ENCODE results near the gene TMEM11.

Gene TMEM11

GRCh38 chr17:21214015-21214776, at the start of gene TMEM11:
Gene TMEM11 (minus strand): TSS chr17:21214161. CDS start chr17:21214152, 9 bp downstream.
- peak; percentile 93 for DNase-seq

- DNase-seq, result no peak
Measured at GRCh38 chr17:21263376-21263775, 49.4 kb upstream of the TMEM11 start.

GRCh38 chr17:21262259-21262993, 48.5 kb upstream of the TMEM11 start:
- no peak for DNase-seq

GRCh38 chr17:21258593-21258992, 44.6 kb upstream of the TMEM11 start:
- no peak for DNase-seq

GRCh38 chr17:21253646-21254441, 39.9 kb upstream of the TMEM11 start:
- no peak for DNase-seq

GRCh38 chr17:21252796-21253645, 39.1 kb upstream of the TMEM11 start, which contains the start of gene NATD1:
Gene NATD1 (minus strand): TSS chr17:21253410. CDS start chr17:21253264, 146 bp downstream.
- no peak for DNase-seq

- DNase-seq, result no peak
Measured at GRCh38 chr17:21252289-21252795, 38.4 kb upstream of the TMEM11 start.

- DNase-seq, result no peak
Measured at GRCh38 chr17:21251337-21252010, 37.5 kb upstream of the TMEM11 start.

GRCh38 chr17:21250854-21251253, 36.9 kb upstream of the TMEM11 start:
- DNase-seq, result no peak

GRCh38 chr17:21249920-21250703, 36.2 kb upstream of the TMEM11 start:
- no peak for DNase-seq

- no peak for DNase-seq
Measured at GRCh38 chr17:21249086-21249795, 35.3 kb upstream of the TMEM11 start.

GRCh38 chr17:21248500-21248899, 34.5 kb upstream of the TMEM11 start:
- DNase-seq, result no peak

GRCh38 chr17:21247552-21248258, 33.7 kb upstream of the TMEM11 start:
- DNase-seq, result no peak

- no peak for DNase-seq
Measured at GRCh38 chr17:21246698-21247097, 32.7 kb upstream of the TMEM11 start.

- DNase-seq, result no peak
Measured at GRCh38 chr17:21245639-21246084, 31.7 kb upstream of the TMEM11 start.

GRCh38 chr17:21243516-21244303, 29.7 kb upstream of the TMEM11 start:
- no peak for DNase-seq

- DNase-seq, result no peak
Measured at GRCh38 chr17:21242780-21243515, 29.0 kb upstream of the TMEM11 start.

Data from NK-92 treated with Interleukin-12 subunit alpha and Interleukin-12 subunit beta, amount 100 ng/mL, for 24 hours (cell line).